ENCODE results near the gene UBE2J1. TPM values are rescaled to one million over a fixed set of nuclear protein-coding genes. Genes with fewer than 3 reads are reported as not detected.

The UBE2J1 gene
- total and polyA plus RNA-seq, 12 donors = 18.4 to 65.6 (median 37.9) TPM

DNA sequence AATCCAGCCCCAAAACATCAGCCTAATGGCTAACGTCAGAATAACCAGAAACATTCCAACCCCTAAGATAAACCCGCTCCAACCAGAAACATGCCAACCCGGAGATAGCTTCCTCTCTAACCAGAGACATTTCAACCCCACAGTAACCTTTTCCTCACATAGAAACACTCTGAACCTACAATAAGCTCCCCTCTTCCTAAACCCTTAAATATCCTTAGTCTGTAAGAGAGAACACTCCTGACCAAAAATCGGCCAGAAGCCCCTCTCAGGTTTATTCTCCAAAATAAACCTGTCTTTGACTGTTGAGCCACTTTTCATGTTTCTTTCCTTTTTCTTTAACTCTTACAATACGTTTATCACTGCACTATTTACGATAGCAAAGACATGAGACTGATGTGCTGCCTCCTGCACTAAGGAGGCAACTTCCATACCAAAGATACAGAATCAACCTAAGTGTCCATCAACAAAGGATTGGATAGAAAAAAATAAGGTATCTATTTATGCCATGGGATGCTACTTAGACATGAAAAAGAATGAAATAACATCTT is 32.4 kb downstream of the UBE2J1 start:
- WGBS, 4 donors = 92 to 95% (median 92%) methylated on average over 6 of the region's 6 CpGs
- intact Hi-C loops (cut with DNase I) = no loop called here
- Histone ChIP-seq H3K4me3 (no peak overlapping the region), H3K4me1 (replicated peaks in 1 of 2) (no peaks in the 10 kb centered on the region), H3K27ac (no peak overlapping the region), H3K9me3 (replicated peaks in 1 of 3) (no peaks in the 10 kb centered on the region), H3K36me3 (replicated peaks in 1 of 2) (no peaks in the 10 kb centered on the region), H3K27me3 (no peaks in the 10 kb centered on the region)
- TF ChIP-seq, protein P1, sequence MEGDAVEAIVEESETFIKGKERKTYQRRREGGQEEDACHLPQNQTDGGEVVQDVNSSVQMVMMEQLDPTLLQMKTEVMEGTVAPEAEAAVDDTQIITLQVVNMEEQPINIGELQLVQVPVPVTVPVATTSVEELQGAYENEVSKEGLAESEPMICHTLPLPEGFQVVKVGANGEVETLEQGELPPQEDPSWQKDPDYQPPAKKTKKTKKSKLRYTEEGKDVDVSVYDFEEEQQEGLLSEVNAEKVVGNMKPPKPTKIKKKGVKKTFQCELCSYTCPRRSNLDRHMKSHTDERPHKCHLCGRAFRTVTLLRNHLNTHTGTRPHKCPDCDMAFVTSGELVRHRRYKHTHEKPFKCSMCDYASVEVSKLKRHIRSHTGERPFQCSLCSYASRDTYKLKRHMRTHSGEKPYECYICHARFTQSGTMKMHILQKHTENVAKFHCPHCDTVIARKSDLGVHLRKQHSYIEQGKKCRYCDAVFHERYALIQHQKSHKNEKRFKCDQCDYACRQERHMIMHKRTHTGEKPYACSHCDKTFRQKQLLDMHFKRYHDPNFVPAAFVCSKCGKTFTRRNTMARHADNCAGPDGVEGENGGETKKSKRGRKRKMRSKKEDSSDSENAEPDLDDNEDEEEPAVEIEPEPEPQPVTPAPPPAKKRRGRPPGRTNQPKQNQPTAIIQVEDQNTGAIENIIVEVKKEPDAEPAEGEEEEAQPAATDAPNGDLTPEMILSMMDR (IDR thresholded peaks at IDR 0.05) = no peak
- no peak for DNase-seq

DNA sequence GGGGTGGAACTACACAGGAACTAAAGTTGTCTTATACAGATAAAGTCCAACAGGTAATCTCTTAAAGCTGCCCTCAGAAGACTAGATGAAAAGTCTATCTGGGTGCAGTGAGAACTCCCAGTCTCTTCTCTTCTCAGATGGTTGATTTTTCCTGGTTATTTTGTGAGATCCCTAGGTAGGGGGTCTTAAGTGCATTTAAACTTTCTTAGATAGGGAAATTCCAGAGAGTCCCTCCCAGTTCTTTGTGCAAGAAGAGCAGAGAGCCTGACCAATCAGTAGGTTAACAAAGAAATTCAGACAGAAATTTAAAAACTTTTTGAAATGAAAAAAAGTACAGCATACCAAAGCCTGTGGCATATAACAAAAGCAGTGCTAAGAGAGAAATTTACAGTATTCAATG is 35.5 kb downstream of the UBE2J1 start:
- no peak for TF ChIP-seq POLR2A (IDR thresholded peaks at IDR 0.05)
- TF ChIP-seq, protein P1 (IDR thresholded peaks at IDR 0.05) = no peak
- DNase-seq = no peak
- Histone ChIP-seq H3K4me1 (replicated peaks in 1 of 2) (peaks cover 7 to 13% of the 10 kb centered on the region in 2 donors), H3K4me3 (no peak overlapping the region), H3K9me3 (replicated peaks in 1 of 3) (no peaks in the 10 kb centered on the region), H3K27ac (no peak overlapping the region), H3K27me3 (no peaks in the 10 kb centered on the region), H3K36me3 (replicated peaks in 1 of 2) (no peaks in the 10 kb centered on the region)
- intact Hi-C loops (cut with DNase I) = no loop called here

DNA sequence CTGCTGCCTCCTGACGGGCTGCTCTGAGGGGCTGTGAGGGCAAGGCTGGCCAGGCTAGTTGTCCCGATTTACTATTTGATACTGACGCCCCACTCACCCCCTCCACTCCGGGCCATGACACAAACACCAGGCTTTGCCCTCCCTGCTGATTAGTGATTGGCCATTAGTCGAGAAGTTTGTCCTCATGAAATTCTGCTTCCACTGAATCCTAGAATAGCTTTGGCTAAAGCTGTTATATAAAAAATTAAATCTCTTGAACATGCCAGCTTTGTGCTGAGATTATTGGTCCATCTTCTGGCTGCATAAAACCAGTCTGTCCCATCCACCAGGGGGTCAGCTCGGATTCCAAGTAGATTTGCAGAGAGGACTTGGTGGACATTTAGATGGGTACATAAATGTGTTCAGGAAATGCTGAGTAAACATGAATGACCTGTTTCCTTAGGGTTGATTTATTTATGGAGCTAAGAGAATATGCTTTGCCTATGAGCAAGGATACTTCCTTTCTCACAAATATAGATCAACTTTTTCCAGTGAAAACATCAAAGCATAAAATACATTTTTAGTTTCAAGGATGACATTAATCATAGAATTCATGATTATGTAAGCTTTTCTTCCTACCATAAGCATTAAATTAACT is 37.2 kb downstream of the UBE2J1 start, which contains the start of gene GABRR2:
Gene GABRR2 (minus strand): TSS at position 51 of the 637 bp plus-strand sequence. CDS start 134 bp downstream, outside the sequence.
- no peaks in the 10 kb centered on the region for H3K36me3 ChIP-seq (replicated peaks in 1 of 2)
- peaks cover 13 to 18% of the 10 kb centered on the region in 2 donors for H3K4me1 ChIP-seq (replicated peaks in 1 of 2)
- no peaks in the 10 kb centered on the region for H3K9me3 ChIP-seq (replicated peaks in 1 of 3)
- DNase-seq = no peak
- no peak within 1 kb of the TSS for H3K27ac ChIP-seq
- no peak within 1 kb of the TSS for H3K4me3 ChIP-seq
- TF ChIP-seq, protein P1 (IDR thresholded peaks at IDR 0.05) = no peak
- no peak for TF ChIP-seq POLR2A (IDR thresholded peaks at IDR 0.05)
- 79 to 90% (median 80%) methylated on average over 5 to 6 of the region's 6 CpGs for WGBS, 4 donors
- intact Hi-C loops (cut with DNase I) = no loop called here
- H3K27me3 ChIP-seq = no peaks in the 10 kb centered on the region

DNA sequence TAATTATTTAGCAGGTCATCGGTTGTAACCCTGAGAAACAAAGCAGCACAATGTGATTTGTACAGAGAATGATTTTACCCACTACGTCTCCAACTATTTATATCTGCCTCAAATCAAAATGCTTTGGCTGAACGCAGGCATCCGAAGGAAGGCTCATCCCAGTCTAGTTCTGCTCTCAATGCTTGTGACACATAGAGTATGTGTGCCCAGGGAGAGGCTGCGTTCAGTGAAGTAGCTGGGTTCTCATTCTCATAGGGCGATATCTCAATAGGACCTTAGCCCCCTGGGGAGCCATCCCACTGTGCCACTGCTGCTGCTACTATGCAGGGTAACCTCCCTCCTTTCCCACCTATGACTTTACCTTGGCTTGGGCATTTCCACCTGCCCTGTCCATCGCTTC is 37.8 kb downstream of the UBE2J1 start:
- Histone ChIP-seq H3K9me3 (replicated peaks in 1 of 3) (no peaks in the 10 kb centered on the region), H3K36me3 (replicated peaks in 1 of 2) (no peaks in the 10 kb centered on the region), H3K4me1 (replicated peaks in 1 of 2) (peaks cover 13 to 18% of the 10 kb centered on the region in 2 donors), H3K27me3 (no peaks in the 10 kb centered on the region), H3K27ac (no peak overlapping the region), H3K4me3 (no peak overlapping the region)
- WGBS, 4 donors = 90 to 94% (median 92%) methylated on average over 7 of the region's 7 CpGs
- TF ChIP-seq, protein P1 (IDR thresholded peaks at IDR 0.05) = no peak
- TF ChIP-seq POLR2A (IDR thresholded peaks at IDR 0.05) = no peak
- no peak for DNase-seq
- intact Hi-C loops (cut with DNase I) = no loop called here

All from adrenal gland (tissue), 12 donors.